ENCODE results near the gene LTBP2.

The LTBP2 gene

GRCh38 chr14:74611650-74612349, at the start of gene LTBP2:
LTBP2 (minus strand) TSS chr14:74612237; CDS start chr14:74611944, 293 bp downstream.
- no peak for DNase-seq (ENCODE audit: low read depth)

GRCh38 chr14:74660863-74661262, 48.8 kb upstream of the LTBP2 start:
- no peak for DNase-seq (ENCODE audit: low read depth)

DNA sequence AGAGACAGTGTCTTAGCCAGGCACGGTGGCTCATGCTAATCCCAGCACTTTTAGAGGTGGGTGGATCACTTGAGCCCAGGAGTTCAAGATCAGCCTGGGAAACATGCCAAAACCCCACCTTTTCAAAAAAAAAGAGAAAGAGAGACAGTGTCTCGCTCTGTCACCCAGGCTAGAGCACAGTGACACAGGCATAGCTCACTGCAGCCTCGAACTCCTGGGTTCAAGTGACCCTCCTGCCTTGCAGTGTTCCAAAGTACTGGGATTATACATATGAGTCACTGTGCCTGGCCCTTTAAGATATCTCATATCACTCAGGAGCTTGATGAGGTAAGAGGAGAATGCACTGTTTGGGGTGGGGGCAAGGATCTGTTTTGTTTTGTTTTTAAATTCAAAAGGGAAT, 48.1 kb upstream of the LTBP2 start:
- no peak for DNase-seq (ENCODE audit: low read depth)

DNA sequence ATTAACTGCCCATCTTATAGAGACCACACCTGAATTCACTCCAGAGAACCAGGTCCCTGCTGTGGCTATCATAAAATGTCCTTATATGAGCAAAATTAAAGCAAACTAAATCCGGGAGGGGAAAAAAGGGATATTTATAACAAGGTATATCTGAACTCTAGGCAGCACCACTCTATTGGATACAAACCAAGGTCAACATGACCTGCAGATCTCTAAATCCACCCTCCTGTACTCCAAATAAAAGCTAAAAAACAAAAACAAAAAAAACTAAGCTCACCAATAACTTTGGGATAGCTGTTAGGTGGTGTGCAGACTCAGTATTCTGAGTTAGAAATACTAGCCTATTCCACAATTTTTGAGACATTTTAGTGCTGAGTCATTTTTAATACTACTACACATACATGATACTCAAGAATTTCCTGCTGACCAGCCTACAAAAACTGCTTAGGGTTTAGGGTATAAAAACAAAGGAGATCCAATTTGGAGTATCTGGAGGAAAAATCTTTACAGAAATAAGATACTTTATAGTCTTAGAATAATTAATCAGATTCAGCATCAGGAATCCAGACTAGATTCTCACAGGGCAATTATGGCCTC, 46.6 kb upstream of the LTBP2 start:
- DNase-seq (ENCODE audit: low read depth), result no peak

GRCh38 chr14:74656964-74657363, 44.9 kb upstream of the LTBP2 start:
- no peak for DNase-seq (ENCODE audit: low read depth)

GRCh38 chr14:74655599-74656395, 43.8 kb upstream of the LTBP2 start:
- DNase-seq (ENCODE audit: low read depth), result peak; percentile 47

- DNase-seq (ENCODE audit: low read depth), result no peak
These were observed 42.9 kb upstream of the LTBP2 start for GRCh38 chr14:74654931-74655330.

GRCh38 chr14:74653386-74654138, 41.5 kb upstream of the LTBP2 start:
- DNase-seq (ENCODE audit: low read depth), result no peak

DNA sequence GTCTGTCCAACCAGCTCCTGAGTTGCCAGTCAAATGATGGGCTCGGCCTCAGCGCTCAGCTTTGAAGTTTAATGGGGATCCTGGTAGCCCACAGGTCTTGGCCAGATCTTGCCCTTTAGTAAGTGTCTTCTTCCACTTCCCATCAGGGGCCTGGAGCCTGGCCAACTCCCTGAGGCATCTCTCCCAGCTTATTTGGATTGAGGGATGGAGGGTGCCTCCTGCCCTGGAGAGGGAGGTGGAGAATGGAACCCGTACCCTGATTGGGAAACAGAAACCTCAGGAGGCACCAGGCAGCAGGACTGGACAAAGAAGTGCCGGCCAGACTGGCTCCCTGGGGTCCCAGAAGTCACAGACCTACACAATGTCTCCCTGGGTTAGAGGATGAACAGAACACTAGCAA, 40.5 kb upstream of the LTBP2 start:
- DNase-seq (ENCODE audit: low read depth), result no peak

DNA sequence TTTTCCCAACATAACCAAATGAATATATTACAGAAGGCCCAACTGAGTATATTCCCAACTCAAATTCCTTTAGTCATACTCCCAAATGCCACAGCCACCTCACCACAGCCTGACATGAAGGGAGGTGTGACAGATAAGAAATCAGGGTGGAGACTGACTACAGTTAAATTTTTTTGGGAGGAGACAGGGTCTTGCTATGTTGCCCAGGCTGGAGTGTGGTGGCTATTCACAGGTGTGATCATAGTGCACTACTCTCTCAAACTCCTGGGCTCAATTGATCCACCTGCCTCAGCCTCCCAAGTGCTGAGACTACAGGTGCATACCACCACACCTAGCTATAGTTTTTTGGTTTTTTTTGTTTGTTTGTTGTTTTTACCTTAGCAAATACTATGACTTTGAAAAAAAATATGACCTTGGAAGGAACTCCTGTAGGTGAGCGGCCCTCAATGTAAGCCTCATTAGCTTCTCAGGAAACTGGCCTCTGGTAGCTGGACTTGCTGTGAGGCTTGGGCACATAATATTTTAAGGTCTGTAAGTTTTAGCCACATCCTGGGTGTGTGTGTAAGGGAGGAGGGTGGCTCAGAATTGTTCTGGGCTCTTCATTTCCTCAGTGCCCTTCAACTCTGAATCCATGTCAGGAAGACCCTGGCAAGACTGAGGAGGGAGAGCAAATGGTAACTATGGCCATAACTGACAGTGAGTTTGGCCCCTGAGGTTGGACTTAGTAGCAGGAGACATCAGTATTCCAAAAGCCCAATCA, 39.1 kb upstream of the LTBP2 start:
- no peak for DNase-seq (ENCODE audit: low read depth)

- no peak for DNase-seq (ENCODE audit: low read depth)
These were observed 37.6 kb upstream of the LTBP2 start for GRCh38 chr14:74649673-74650072.

DNA sequence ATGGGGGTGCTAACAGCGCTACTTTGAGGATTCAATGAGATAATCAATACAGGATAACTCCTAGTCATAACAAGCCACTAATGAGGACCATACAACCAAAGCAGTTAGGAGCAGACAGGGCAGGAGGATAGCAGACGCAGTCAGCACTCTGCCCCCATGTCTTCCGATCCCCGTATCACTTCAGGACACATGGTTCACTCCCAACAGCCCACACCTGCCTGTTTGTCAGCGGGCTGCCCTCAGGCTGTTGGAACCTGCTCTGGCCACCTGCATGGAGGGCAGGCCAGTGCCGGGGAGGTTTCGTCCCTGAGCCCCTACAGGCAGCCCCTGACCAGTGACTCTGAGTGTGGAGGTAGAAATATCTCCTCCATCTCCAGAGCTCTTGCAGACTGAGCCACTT, 37.1 kb upstream of the LTBP2 start:
- DNase-seq (ENCODE audit: low read depth), result no peak

- DNase-seq (ENCODE audit: low read depth), result no peak
These were observed 36.6 kb upstream of the LTBP2 start for GRCh38 chr14:74648601-74649000.

- DNase-seq (ENCODE audit: low read depth), result no peak
These were observed 35.8 kb upstream of the LTBP2 start for GRCh38 chr14:74647678-74648461.

DNA sequence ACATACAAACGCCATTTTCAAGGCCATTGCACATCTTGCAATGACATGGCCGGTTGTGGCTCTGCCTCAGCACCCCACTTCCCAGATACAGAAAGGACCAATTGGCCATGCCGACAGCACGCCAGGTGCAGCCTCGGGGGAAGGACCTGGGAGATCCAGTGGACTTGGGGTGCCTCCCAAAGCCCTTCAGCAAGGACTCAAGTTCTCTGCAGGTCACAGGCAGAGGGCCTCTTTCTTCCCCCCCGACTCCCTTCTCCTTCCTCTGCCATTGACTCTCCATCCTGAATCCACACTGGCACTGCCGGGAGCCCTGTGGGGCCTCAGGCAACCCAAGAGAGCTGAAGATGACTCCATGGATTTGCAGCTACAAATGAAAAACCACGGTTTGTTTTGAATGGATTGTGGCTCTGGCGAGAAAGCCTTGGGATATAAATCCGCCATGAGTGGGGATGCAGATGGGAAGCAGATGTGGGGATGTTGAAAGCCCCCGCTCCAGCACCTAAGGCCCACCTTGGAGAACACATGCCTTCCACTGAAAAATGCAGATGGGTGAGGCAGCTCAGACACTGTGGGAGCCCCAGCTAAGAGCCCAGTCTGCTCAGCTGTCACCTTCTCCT, 35.1 kb upstream of the LTBP2 start:
- no peak for DNase-seq (ENCODE audit: low read depth)

GRCh38 chr14:74645756-74646470, 33.9 kb upstream of the LTBP2 start:
- DNase-seq (ENCODE audit: low read depth), result no peak

DNA sequence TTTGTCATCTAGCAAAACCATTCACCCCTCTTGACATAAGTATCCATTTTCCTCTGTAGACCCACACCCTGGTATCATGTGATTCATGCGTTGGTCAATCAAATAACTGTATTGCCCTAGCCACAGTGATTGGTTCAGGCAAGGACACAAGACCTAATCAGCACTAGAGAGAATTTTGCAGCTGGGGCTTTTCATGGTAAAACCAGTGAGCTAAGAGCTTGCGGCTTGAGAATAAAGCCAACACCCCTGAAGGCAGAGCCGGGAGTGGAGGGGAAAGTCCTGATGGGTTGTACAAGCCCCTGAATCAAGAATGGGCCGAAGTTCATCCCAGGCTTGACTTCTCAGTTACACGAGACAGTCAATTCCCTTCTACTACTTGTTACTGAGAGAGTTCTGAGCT, 33.2 kb upstream of the LTBP2 start:
- no peak for DNase-seq (ENCODE audit: low read depth)

- no peak for DNase-seq (ENCODE audit: low read depth)
These were observed 29.8 kb upstream of the LTBP2 start for GRCh38 chr14:74641601-74642391.

- DNase-seq (ENCODE audit: low read depth), result no peak
These were observed 26.9 kb upstream of the LTBP2 start for GRCh38 chr14:74638966-74639365.
